Measurements from ENCODE around the gene BCAT1.
A peak's percentile ranks its signal among the peaks of the same experiment; 100 is the strongest.

Gene BCAT1, protein sequence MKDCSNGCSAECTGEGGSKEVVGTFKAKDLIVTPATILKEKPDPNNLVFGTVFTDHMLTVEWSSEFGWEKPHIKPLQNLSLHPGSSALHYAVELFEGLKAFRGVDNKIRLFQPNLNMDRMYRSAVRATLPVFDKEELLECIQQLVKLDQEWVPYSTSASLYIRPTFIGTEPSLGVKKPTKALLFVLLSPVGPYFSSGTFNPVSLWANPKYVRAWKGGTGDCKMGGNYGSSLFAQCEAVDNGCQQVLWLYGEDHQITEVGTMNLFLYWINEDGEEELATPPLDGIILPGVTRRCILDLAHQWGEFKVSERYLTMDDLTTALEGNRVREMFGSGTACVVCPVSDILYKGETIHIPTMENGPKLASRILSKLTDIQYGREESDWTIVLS

DNA sequence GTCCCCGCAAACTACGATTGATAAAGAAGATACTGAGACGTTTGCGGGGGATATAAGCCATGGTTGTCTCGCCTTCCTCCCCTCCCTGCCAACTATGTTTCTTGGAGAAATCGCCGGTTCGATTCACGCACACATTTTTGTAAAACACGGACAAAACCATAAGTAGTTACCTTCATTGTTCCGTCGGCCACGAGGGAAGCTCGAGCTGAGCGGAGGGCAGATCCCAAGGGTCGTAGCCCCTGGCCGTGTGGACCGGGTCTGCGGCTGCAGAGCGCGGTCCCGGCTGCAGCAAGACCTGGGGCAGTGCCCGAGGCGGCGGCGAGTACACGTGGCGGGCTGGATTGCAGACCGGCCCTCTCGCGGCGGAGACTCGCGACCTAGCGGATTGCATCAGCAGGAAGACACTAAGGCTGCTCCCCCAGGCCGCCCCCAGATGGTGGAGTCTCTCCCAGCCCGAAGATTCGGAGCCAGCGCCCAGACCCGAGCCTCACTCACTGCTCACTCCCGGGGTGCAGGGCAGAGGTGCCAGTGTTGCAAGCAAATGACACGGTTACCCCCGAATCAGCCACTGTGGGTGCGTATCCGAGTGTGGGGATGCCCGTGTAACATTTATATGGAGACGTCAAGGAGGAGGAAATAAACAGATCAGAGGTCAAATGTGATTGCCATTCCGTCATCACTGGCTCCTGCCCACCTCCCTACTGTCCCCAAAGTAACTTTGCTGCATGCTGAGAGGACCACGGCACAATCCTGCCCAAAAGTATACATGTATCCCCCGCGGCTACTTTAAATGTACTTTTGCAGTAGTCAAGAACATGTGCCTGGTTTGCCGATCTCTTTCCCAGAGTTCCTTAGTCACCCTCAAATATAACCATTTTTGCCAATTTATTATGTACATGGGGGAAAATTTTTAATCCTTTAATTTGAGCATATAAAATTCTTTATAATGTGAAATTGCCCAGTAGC lies at the start of gene BCAT1:
TSS of gene BCAT1 (minus strand) at position 345 of the 966 bp plus-strand sequence. CDS start at position 176, 169 bp downstream.
- Histone ChIP-seq H3K4me2 (ENCODE audit: insufficient read depth, low read length) (peak within 1 kb of the TSS; percentile 91), H3K27ac (ENCODE audit: low read length) (peak within 1 kb of the TSS; percentile 83), H3K4me1 (ENCODE audit: insufficient read depth, low read length) (peaks cover 42% of the 10 kb centered on the region), H3K27me3 (ENCODE audit: insufficient read depth, low read length, poor library complexity) (no peaks in the 10 kb centered on the region), H4K20me1 (ENCODE audit: insufficient read depth, low read length) (no peaks in the 10 kb centered on the region; the same call in 1 of the 2 replicates), H3K9ac (ENCODE audit: low read depth, low read length) (peak within 1 kb of the TSS; percentile 73), H3K36me3 (ENCODE audit: insufficient read depth, low read length) (peaks cover 18% of the 10 kb centered on the region), H3K9me3 (ENCODE audit: insufficient read depth, low read length, severe bottlenecking) (no peaks in the 10 kb centered on the region), H3K79me2 (ENCODE audit: insufficient read depth, low read length) (peaks cover 48% of the 10 kb centered on the region), H3K4me3 (ENCODE audit: low read depth in 1 of 2, low read length in 2 of 2) (peak within 1 kb of the TSS; percentile 48 to 75), H2AFZ (ENCODE audit: low read depth, low read length) (peak within 1 kb of the TSS; percentile 90)
- DNase-seq: peak; percentile 80
- TF ChIP-seq, protein P1, sequence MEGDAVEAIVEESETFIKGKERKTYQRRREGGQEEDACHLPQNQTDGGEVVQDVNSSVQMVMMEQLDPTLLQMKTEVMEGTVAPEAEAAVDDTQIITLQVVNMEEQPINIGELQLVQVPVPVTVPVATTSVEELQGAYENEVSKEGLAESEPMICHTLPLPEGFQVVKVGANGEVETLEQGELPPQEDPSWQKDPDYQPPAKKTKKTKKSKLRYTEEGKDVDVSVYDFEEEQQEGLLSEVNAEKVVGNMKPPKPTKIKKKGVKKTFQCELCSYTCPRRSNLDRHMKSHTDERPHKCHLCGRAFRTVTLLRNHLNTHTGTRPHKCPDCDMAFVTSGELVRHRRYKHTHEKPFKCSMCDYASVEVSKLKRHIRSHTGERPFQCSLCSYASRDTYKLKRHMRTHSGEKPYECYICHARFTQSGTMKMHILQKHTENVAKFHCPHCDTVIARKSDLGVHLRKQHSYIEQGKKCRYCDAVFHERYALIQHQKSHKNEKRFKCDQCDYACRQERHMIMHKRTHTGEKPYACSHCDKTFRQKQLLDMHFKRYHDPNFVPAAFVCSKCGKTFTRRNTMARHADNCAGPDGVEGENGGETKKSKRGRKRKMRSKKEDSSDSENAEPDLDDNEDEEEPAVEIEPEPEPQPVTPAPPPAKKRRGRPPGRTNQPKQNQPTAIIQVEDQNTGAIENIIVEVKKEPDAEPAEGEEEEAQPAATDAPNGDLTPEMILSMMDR (IDR thresholded peaks at IDR 0.05; ENCODE audit: borderline replicate concordance, extremely low read depth, low read length, poor library complexity, severe bottlenecking): peak; percentile 28
- no peak for TF ChIP-seq EZH2 (IDR thresholded peaks at IDR 0.05; ENCODE audit: borderline replicate concordance, low read depth, low read length, severe bottlenecking)
- peak; percentile 75 for ATAC-seq (ENCODE audit: insufficient read depth, low read depth)

DNA sequence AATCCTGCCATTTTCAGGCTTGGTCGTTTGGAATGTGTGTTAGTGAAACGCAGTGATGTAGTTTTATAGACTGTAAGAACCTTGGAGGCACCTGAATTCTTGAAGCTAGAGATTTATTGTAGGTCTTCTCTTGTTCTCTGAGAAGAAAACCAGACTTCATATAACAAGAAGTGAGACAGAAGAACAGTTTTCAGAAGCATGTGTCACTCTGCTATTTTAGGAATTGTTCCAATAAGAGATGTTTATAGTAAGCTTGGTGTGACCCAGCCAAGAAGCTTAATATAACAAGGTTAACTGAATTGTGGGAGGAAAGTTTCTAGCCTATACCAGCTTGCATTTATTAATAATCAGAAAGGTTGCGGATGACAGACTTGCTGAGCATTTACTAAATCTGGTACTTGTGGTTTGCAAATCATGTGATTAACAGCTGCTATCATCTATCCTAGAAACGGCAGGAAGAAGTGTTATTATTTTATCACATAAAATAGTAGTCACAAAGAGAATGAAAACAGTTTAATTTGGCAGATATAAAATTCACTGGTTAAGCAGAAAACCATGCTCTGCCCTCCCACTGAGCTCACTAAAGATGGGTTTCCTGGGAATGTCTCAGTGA lies 49.2 kb upstream of the BCAT1 start:
- Histone ChIP-seq H3K9me3 (ENCODE audit: insufficient read depth, low read length, severe bottlenecking) (no peaks in the 10 kb centered on the region), H3K27ac (ENCODE audit: low read length) (no peak overlapping the region), H3K4me1 (ENCODE audit: insufficient read depth, low read length) (peaks cover 9% of the 10 kb centered on the region), H3K27me3 (ENCODE audit: insufficient read depth, low read length, poor library complexity) (no peaks in the 10 kb centered on the region), H3K36me3 (ENCODE audit: insufficient read depth, low read length) (no peaks in the 10 kb centered on the region), H4K20me1 (ENCODE audit: insufficient read depth, low read length) (no peaks in the 10 kb centered on the region), H3K9ac (ENCODE audit: low read depth, low read length) (no peak overlapping the region), H3K4me2 (ENCODE audit: insufficient read depth, low read length) (no peak overlapping the region), H2AFZ (ENCODE audit: low read depth, low read length) (no peak overlapping the region), H3K4me3 (ENCODE audit: low read depth in 1 of 2, low read length in 2 of 2) (no peak overlapping the region), H3K79me2 (ENCODE audit: insufficient read depth, low read length) (no peaks in the 10 kb centered on the region)
- TF ChIP-seq, protein P1 (IDR thresholded peaks at IDR 0.05; ENCODE audit: borderline replicate concordance, extremely low read depth, low read length, poor library complexity, severe bottlenecking): no peak
- no peak for TF ChIP-seq EZH2 (IDR thresholded peaks at IDR 0.05; ENCODE audit: borderline replicate concordance, low read depth, low read length, severe bottlenecking)
- no peak for DNase-seq
- 0 out of 3 replicates have a peak, but pooled peaks have one; percentile 29 for ATAC-seq (ENCODE audit: insufficient read depth, low read depth)

DNA sequence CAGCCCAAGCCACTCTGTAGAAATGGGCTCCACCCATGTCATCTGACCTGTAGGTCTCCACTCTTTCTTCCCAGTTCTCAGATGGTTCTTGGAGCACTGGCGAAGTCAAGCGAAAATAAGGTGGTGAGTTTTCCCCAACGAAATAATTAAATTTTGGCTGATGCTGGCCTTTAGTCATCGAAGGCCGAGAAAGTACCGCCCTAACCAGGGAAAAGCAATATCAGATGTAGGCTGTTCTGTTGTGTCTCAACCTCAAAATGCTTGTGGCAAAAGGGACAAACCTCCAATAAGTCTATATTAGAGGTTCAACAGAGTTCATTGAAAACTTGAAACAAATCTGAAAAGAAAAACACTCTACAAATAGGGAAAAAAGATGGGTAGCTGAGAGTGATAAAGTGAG lies 48.6 kb upstream of the BCAT1 start:
- H3K4me3 ChIP-seq (ENCODE audit: low read depth in 1 of 2, low read length in 2 of 2): no peak overlapping the region
- ATAC-seq (ENCODE audit: insufficient read depth, low read depth) (no peak), DNase-seq (no peak)
- no peaks in the 10 kb centered on the region for H3K9me3 ChIP-seq (ENCODE audit: insufficient read depth, low read length, severe bottlenecking)
- no peak overlapping the region for H3K4me2 ChIP-seq (ENCODE audit: insufficient read depth, low read length)
- H3K27ac ChIP-seq (ENCODE audit: low read length): no peak overlapping the region
- H3K79me2 ChIP-seq (ENCODE audit: insufficient read depth, low read length): no peaks in the 10 kb centered on the region
- no peak overlapping the region for H3K9ac ChIP-seq (ENCODE audit: low read depth, low read length)
- H3K4me1 ChIP-seq (ENCODE audit: insufficient read depth, low read length): peaks cover 9% of the 10 kb centered on the region
- H2AFZ ChIP-seq (ENCODE audit: low read depth, low read length): no peak overlapping the region
- H3K36me3 ChIP-seq (ENCODE audit: insufficient read depth, low read length): no peaks in the 10 kb centered on the region
- no peaks in the 10 kb centered on the region for H3K27me3 ChIP-seq (ENCODE audit: insufficient read depth, low read length, poor library complexity)
- no peak for TF ChIP-seq EZH2 (IDR thresholded peaks at IDR 0.05; ENCODE audit: borderline replicate concordance, low read depth, low read length, severe bottlenecking)
- no peaks in the 10 kb centered on the region for H4K20me1 ChIP-seq (ENCODE audit: insufficient read depth, low read length)

Data from DND-41 (cell line).